ENCODE data around the gene FKBP5. TPM values are rescaled to one million over a fixed set of nuclear protein-coding genes. Genes with fewer than 3 reads are reported as not detected.

The FKBP5 gene
- total RNA-seq, 2 donors from 2014 or later = 133 to 138 TPM

DNA sequence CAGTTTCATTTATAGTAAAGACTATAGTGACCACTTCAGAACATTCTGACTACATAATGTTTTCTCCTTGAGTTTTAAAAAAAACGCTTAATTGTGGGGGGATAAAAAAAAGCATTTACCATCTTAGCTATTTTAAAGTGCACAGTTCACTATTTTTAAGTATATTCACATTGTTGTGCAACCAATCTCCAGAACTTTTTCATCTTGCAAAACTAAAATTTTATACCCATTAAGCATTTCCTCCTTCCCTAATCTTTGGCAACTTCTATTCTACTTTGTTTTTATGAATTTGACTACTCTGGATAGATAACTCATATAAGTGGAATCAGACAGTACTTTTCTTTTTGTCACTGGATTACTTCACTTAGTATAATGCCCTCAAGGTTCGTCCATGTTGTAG, 62.3 kb downstream of the FKBP5 start:
- 71 to 72% methylated on average over 2 of the region's 2 CpGs for WGBS, 2 donors
- TF ChIP-seq, protein P1, sequence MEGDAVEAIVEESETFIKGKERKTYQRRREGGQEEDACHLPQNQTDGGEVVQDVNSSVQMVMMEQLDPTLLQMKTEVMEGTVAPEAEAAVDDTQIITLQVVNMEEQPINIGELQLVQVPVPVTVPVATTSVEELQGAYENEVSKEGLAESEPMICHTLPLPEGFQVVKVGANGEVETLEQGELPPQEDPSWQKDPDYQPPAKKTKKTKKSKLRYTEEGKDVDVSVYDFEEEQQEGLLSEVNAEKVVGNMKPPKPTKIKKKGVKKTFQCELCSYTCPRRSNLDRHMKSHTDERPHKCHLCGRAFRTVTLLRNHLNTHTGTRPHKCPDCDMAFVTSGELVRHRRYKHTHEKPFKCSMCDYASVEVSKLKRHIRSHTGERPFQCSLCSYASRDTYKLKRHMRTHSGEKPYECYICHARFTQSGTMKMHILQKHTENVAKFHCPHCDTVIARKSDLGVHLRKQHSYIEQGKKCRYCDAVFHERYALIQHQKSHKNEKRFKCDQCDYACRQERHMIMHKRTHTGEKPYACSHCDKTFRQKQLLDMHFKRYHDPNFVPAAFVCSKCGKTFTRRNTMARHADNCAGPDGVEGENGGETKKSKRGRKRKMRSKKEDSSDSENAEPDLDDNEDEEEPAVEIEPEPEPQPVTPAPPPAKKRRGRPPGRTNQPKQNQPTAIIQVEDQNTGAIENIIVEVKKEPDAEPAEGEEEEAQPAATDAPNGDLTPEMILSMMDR (IDR thresholded peaks at IDR 0.05) = no peak
- no peak for TF ChIP-seq POLR2A (IDR thresholded peaks at IDR 0.05)
- Histone ChIP-seq H3K4me3 (no peak overlapping the region), H3K36me3 (replicated peaks in 1 of 2; ENCODE audit: insufficient read depth in 1 of 2, low read depth in 2 of 2) (peaks cover 0 to 11% of the 10 kb centered on the region in 2 donors), H3K4me1 (no peaks in the 10 kb centered on the region), H3K9me3 (no peaks in the 10 kb centered on the region), H3K27ac (no peak overlapping the region), H3K27me3 (no peaks in the 10 kb centered on the region)
- intact Hi-C loops (cut with DNase I) = no loop called here
- no peak for DNase-seq
- no peak for ATAC-seq

DNA sequence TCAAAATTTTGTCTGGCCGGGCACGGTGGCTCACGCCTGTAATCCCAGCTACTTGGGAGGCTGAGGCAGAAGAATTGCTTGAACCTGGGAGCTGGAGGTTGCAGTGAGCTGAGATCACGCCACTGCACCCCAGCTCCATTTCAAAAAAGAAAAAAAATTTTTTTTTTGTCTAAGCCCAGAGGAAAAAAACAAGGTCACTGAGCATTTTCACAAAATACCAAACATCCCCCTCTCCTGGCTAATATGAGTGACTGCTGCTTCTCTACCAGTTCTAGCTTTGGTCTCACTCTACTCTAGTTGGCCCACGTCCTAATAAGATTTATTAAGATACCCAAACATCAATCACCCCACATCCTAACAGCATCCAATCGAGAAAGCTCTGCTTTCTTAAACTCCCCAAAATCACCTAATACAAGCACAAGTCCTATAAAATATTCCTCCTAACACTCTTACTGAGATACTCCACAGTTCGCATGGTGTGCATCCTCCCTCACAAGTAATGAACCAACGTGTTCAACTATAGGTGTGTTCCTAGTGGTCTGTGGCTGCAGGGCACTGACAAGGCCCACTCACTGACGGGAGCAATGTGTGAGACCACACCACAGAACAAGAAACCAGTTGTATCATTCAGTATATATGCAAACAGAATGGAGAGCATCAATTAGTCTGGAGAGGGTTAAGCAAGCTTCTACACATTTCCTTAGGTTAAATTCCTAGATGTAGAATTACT, 64.2 kb downstream of the FKBP5 start:
- H3K27ac ChIP-seq = no peak overlapping the region
- H3K36me3 ChIP-seq (replicated peaks in 1 of 2; ENCODE audit: insufficient read depth in 1 of 2, low read depth in 2 of 2) = peaks cover 0 to 13% of the 10 kb centered on the region in 2 donors
- WGBS, 2 donors = 94% methylated on average over 9 of the region's 9 CpGs

DNA sequence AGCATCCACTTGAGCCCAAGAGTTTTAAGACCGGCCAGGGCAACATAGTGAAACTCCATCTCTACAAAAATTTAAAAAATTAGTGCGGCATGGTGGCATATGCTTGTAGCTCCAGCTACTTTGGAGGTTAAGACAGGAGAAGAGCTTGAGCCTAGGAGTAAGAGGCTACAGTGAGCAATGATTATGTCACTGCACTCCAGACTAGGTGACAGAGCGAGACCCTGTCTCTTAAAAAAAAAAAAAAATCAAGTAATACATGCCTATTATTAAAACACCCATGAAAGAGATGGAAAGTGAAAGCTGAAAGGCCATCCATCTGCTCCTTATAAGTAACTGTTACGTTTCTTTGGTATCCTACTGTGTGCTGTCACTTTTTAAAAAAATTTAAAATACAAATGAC, 66.4 kb downstream of the FKBP5 start:
- DNase-seq (no peak), ATAC-seq (no peak)
- 67 to 97% methylated on average over 4 of the region's 4 CpGs for WGBS, 2 donors
- H3K4me1 ChIP-seq = no peaks in the 10 kb centered on the region
- TF ChIP-seq, protein P1 (IDR thresholded peaks at IDR 0.05) = no peak
- no peak for TF ChIP-seq POLR2A (IDR thresholded peaks at IDR 0.05)
- no peak overlapping the region for H3K4me3 ChIP-seq
- peaks cover 9 to 27% of the 10 kb centered on the region in 2 donors for H3K36me3 ChIP-seq (replicated peaks in 1 of 2; ENCODE audit: insufficient read depth in 1 of 2, low read depth in 2 of 2)
- H3K27me3 ChIP-seq = no peaks in the 10 kb centered on the region
- no peak overlapping the region for H3K27ac ChIP-seq
- intact Hi-C loops (cut with DNase I) = no loop called here
- H3K9me3 ChIP-seq = no peaks in the 10 kb centered on the region

More for the DNA sequence above, 64.2 kb downstream of the FKBP5 start:
- Histone ChIP-seq H3K9me3 (no peaks in the 10 kb centered on the region), H3K4me3 (no peak overlapping the region), H3K4me1 (no peaks in the 10 kb centered on the region), H3K27me3 (no peaks in the 10 kb centered on the region)
- intact Hi-C loops (cut with DNase I) = no loop called here
- TF ChIP-seq POLR2A (IDR thresholded peaks at IDR 0.05) = no peak
- TF ChIP-seq, protein P1 (IDR thresholded peaks at IDR 0.05) = peak in 3 of 7 experiments; percentile 6 to 19 (median 16)
- peak; percentile 33 for ATAC-seq
- no peak for DNase-seq

DNA sequence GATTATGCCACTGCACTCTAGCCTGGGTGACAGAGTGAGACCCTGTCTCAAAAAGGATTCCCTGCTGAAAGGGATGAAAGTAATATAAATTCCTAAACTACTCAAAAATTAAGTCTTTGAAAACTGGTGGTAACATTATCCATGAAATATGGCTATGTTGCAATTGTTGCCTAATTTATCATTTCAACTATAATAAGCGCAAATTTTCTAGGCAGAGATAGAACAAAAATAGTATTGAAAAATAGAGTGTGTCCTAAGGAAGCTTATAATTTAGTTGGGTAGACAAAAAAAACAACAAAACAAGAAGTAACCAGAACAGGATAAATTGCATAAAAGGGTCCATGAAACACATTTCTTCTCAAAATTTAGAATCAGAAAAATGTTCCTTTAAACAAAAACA, 68.0 kb downstream of the FKBP5 start:
- WGBS, 2 donors = 72 to 95% methylated on average over 1 of the region's 1 CpG
- no peak for DNase-seq
- H3K27ac ChIP-seq = no peak overlapping the region
- no peak for ATAC-seq
- TF ChIP-seq POLR2A (IDR thresholded peaks at IDR 0.05) = no peak
- TF ChIP-seq, protein P1 (IDR thresholded peaks at IDR 0.05) = no peak
- H3K27me3 ChIP-seq = no peaks in the 10 kb centered on the region
- no peak overlapping the region for H3K4me3 ChIP-seq
- H3K9me3 ChIP-seq = no peaks in the 10 kb centered on the region
- intact Hi-C loops (cut with DNase I) = no loop called here
- H3K36me3 ChIP-seq (replicated peaks in 1 of 2; ENCODE audit: insufficient read depth in 1 of 2, low read depth in 2 of 2) = peaks cover 9 to 28% of the 10 kb centered on the region in 2 donors
- H3K4me1 ChIP-seq = no peaks in the 10 kb centered on the region

DNA sequence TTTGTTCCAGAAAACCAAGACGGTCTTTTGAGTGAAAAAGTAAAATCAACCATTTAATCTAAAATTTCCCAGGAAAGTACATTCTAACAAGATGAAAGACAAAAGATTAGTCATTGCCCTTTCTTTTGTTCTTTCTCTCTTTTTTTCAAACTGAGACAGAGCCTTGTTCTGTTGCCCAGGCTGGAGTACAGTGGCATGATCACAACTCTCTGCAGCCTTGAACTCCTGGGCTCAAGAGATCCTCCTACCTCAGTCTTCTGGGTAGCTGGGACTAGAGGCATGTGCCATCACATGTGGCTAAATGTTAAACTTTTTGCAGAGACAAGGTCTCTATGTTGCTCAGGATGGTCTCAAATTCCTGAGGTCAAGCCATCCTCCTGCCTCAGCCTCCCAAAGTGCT, 75.0 kb downstream of the FKBP5 start:
- peaks cover 5 to 27% of the 10 kb centered on the region in 2 donors for H3K36me3 ChIP-seq (replicated peaks in 1 of 2; ENCODE audit: insufficient read depth in 1 of 2, low read depth in 2 of 2)
- TF ChIP-seq, protein P1 (IDR thresholded peaks at IDR 0.05) = no peak
- TF ChIP-seq POLR2A (IDR thresholded peaks at IDR 0.05) = no peak
- no peak for ATAC-seq
- H3K27ac ChIP-seq = no peak overlapping the region
- 91 to 93% methylated on average over 1 of the region's 1 CpG for WGBS, 2 donors
- no peak overlapping the region for H3K4me3 ChIP-seq
- intact Hi-C loops (cut with DNase I) = no loop called here
- H3K9me3 ChIP-seq = no peaks in the 10 kb centered on the region
- DNase-seq = no peak
- peaks cover 5% of the 10 kb centered on the region for H3K4me1 ChIP-seq
- no peaks in the 10 kb centered on the region for H3K27me3 ChIP-seq
